WERI-Rb-1 (cell line): ENCODE measurements around the gene SVBP.
A peak's percentile ranks its signal among the peaks of the same experiment; 100 is the strongest.
"Not testable (repeated sequence)": the region's sequence is repeated elsewhere in the genome, so short reads cannot be mapped to it uniquely, and the experiment has no call there.

Source experiments
- DNase-seq: peaks from one replicate; pipeline ENCODE4 v3.0.0-alpha.2; 2020
- H3K27ac ChIP-seq: fragments of 250-450 bp; sonication (Bioruptor Pico); 2 replicates; pipeline ENCODE4 v1.5.1; 2020; ENCODE audit warnings: mild to moderate bottlenecking, moderate library complexity
- H3K27me3 ChIP-seq: fragments of 250-450 bp; sonication (Bioruptor Pico); 2 replicates; pipeline ENCODE4 v1.5.1; 2021; ENCODE audit warnings: mild to moderate bottlenecking, low read depth, moderate library complexity; ENCODE audit not compliant: insufficient read depth, severe bottlenecking
- H3K36me3 ChIP-seq: fragments of 250-450 bp; sonication (Bioruptor Pico); 2 replicates; pipeline ENCODE4 v1.5.1; 2020; ENCODE audit warnings: mild to moderate bottlenecking, moderate library complexity
- H3K4me3 ChIP-seq: 2 replicates; pipeline ENCODE4 v1.5.1; 2011; ENCODE audit warnings: low read depth, mild to moderate bottlenecking, control low read depth, low read length
- H3K9me3 ChIP-seq: fragments of 250-450 bp; sonication (Bioruptor Pico); 2 replicates; pipeline ENCODE4 v1.5.1; 2021; ENCODE audit warnings: mild to moderate bottlenecking, moderate library complexity; ENCODE audit not compliant: severe bottlenecking
- TF ChIP-seq, protein P1 (sequence below): IDR thresholded peaks from 2 replicates; pipeline ENCODE4 v1.5.1; 2011; ENCODE audit warnings: low read depth, mild to moderate bottlenecking, control low read depth, inconsistent platforms, low read length

SVBP gene

GRCh38 chr1:42820813-42821212, 3.6 kb upstream of the SVBP start:
- Histone ChIP-seq H3K27ac (no peak overlapping the region), H3K36me3 (no peaks in the 10 kb centered on the region; the same call in 1 of the 2 replicates), H3K4me3 (no peak overlapping the region), H3K9me3 (no peaks in the 10 kb centered on the region), H3K27me3 (no peaks in the 10 kb centered on the region)
- TF ChIP-seq, protein P1, sequence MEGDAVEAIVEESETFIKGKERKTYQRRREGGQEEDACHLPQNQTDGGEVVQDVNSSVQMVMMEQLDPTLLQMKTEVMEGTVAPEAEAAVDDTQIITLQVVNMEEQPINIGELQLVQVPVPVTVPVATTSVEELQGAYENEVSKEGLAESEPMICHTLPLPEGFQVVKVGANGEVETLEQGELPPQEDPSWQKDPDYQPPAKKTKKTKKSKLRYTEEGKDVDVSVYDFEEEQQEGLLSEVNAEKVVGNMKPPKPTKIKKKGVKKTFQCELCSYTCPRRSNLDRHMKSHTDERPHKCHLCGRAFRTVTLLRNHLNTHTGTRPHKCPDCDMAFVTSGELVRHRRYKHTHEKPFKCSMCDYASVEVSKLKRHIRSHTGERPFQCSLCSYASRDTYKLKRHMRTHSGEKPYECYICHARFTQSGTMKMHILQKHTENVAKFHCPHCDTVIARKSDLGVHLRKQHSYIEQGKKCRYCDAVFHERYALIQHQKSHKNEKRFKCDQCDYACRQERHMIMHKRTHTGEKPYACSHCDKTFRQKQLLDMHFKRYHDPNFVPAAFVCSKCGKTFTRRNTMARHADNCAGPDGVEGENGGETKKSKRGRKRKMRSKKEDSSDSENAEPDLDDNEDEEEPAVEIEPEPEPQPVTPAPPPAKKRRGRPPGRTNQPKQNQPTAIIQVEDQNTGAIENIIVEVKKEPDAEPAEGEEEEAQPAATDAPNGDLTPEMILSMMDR: no peak
- no peak for DNase-seq

DNA sequence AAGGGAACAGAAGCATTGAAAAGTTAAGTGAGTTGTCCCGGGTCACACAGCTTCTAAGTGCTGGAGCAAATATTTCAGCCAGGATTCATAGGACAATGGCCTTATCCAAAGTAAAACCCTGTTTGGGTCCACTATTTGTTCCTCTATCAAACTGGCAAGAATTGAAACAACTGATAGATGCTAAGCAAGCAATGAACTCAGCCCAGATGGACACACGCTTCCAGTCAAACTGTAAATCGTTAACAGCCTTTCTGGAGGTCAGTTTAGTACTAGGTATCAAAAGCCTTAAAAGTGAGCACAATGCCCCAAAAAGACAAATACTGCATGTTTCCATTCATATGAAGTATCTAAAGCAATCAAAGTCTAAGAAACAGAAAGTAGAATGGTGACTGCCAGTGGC, 779 bp upstream of the SVBP start:
- no peak for DNase-seq
- no peaks in the 10 kb centered on the region for H3K27me3 ChIP-seq
- no peak overlapping the region for H3K27ac ChIP-seq
- H3K4me3 ChIP-seq: no peak overlapping the region; the same call in 1 of the 2 replicates
- TF ChIP-seq, protein P1: no peak
- H3K36me3 ChIP-seq: peaks cover 11% of the 10 kb centered on the region
- no peaks in the 10 kb centered on the region for H3K9me3 ChIP-seq

GRCh38 chr1:42817440-42817767, 207 bp upstream of the SVBP start:
- Histone ChIP-seq H3K9me3 (no peaks in the 10 kb centered on the region), H3K4me3 (peak overlapping the region; percentile 46), H3K27me3 (no peaks in the 10 kb centered on the region), H3K36me3 (peaks cover 11% of the 10 kb centered on the region), H3K27ac (peak overlapping the region; percentile 100; the same call in 1 of the 2 replicates)
- TF ChIP-seq, protein P1: no peak
- DNase-seq: no peak

GRCh38 chr1:42815941-42816584, 1.1 kb downstream of the SVBP start:
- Histone ChIP-seq H3K4me3 (peak overlapping the region; percentile 77), H3K9me3 (no peaks in the 10 kb centered on the region), H3K27ac (peak overlapping the region; percentile 100), H3K27me3 (no peaks in the 10 kb centered on the region), H3K36me3 (peaks cover 11% of the 10 kb centered on the region)
- TF ChIP-seq, protein P1: no peak
- no peak for DNase-seq

DNA sequence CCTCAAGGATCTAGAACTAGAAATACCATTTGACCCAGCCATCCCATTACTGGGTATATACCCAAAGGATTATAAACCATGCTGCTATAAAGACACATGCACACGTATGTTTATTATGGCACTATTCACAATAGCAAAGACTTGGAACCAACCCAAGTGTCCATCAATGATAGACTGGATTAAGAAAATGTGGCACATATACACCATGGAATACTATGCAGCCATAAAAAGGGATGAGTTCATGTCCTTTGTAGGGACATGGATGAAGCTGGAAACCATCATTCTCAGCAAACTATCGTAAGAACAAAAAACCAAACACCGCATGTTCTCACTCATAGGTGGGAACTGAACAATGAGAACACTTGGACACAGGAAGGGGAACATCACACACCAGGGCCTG, 2.4 kb downstream of the SVBP start:
- not testable (repeated sequence) for H3K9me3 ChIP-seq, DNase-seq, H3K27me3 ChIP-seq, H3K4me3 ChIP-seq, H3K27ac ChIP-seq
- H3K36me3 ChIP-seq: peaks cover 11% of the 10 kb centered on the region

DNA sequence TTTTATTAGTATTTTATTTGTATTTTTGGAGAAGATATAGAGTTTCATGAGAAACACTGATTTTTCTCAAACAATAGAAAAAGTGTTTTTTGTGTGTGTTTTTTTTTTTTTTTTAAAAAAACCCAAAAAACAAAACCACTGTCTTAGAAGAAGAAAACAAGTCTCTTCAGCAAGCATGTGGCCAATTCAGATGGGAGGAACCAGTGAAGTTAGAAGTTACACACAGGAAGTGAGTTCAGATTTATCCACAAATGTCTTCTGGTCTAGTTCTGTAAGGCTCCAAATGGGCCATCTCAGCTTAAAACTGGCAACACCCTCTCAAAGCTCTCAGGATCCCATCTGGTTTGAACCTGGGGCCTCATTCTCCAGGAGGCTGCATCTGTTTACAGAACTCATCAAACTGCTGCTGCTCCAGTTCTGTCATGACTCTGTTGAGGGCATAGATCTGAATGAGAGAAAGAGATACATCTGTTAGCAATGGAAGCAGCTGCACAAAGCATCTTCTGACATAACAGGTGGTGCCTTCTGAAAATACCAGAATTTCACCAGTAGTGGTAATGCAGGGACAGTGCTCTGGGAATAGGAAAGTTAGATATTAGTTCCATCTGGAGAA, 10.0 kb downstream of the SVBP start:
- Histone ChIP-seq H3K27ac (peak overlapping the region; percentile 58), H3K9me3 (peaks cover 5% of the 10 kb centered on the region), H3K36me3 (peaks cover 19% of the 10 kb centered on the region), H3K4me3 (no peak overlapping the region), H3K27me3 (no peaks in the 10 kb centered on the region)
- TF ChIP-seq, protein P1: no peak
- peak; percentile 28 for DNase-seq
